GM21390 (cell line): ENCODE data around the gene COL26A1.
"Not testable (repeated sequence)": the region's sequence is repeated elsewhere in the genome, so short reads cannot be mapped to it uniquely, and the experiment has no call there.

Source experiments
- ATAC-seq: cut with Tn5 transposase; IDR thresholded peaks from one replicate; pipeline ENCODE4 v1.9.1; 2021; ENCODE audit not compliant: unreplicated experiment

Gene COL26A1

DNA sequence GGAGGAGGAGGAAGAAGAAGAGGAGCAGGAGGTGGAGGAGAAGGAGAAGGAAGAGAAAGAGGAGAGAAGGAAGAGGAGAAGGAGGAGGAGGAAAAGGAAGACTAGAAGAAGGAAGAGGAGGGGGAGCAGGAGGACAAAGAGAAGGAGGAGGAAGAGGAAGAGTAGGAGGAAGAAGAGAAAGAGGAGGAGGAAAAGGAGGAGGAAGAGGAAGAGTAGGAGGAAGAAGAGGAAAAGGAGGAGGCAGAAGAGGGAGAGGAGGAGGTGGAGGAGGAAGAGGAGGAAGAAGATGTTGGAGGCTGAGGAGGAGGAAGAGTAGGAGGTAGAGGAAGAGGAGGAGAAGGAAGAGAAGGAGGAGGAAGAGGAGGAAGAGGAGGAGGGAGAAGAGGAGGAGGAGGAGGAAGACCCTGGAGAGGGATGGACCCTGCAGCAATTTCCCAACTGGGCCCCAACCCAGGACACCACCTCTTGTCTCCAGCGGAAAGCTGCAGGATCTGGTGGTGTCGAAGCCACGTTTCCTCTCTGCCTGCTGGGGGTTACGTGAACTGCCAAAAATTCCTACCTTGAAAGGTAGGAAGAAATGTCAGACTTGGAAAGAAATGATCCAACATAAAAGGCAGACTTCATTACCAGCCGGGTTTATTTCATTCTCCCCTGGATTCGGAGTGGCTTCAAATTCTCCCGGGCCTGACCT lies 38.9 kb downstream of the COL26A1 start:
- no peak for ATAC-seq

DNA sequence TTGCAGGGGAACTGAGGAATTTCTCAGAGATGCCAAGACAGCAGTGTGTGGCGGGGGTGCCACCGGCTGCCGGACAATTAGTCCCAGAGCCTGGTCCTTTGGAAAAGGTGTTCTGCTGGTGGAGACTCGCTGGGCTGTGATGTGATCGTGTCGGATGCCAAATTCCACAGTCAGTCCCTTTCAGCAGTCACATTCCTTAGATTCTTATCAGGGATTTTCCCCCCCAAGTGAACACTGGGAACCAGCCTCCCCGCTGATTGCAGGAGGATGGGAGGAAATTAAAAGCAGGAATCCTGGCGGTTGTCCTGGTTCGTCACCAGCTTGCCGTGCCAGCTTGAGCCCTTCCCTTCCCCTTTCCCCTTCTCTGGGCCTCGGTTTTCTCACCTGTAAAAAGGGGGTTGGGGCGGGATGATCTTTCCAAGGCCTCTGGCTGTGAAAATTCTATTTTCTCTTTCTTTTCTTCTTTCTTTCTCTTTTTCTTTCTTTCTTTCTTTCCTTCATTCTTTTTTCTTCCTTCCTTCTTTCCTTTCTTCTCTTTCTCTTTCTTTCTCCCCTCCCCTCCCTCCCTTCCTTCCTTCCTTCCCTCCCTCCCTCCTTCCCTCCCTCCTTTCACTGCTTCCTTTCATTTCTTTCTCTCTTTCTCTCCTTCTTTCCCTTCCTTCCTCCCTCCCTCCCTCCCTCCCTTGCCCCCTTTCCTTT lies 39.6 kb downstream of the COL26A1 start:
- no peak for ATAC-seq

DNA sequence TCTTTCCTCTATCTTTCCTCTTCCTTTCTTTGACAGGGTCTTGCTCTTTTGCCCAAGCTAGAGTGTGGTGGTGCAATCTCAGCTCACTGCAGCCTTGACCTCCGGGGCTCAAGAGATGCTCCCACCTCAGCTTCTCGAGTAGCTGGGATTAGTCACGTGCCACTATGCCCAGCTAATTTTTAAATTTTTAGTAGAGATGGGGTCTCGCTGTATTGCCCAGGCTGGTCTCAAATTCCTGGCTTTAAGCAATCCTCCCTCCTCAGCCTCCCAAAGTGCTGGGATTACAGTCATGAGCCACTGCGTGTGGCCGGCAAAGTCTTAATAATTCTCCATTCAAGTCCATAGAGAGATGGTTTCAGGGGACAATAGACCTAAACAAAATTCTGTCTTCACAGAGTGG lies 40.2 kb downstream of the COL26A1 start:
- no peak for ATAC-seq

DNA sequence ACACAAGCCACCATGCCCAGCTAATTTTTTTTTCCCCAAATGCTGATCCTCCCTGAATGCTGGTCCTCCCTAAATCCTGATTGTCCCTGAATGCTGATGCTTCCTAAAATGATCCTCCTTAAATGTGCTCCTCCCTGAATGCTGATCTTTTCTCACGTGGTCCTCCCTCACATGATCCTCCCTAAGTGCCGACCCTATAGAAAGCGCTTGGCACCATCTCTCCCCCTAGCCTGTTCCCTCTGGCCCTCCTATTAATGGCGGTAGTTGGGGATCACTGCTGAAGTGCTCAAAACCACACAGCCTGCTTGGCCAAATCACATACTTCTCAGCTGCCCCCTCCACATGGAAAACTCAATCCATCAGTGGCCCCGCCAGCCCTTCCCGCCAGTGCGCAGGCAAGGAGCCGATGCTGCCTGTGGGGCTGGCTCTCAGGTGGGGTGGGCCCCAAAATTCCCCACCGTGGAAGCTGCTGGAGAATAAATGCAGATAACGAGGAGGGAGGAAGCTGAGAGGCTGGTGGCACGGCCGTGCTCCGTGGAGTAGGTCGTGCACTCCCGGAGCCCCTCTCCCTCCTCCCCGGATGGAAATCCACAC lies 42.9 kb downstream of the COL26A1 start:
- ATAC-seq, result no peak

DNA sequence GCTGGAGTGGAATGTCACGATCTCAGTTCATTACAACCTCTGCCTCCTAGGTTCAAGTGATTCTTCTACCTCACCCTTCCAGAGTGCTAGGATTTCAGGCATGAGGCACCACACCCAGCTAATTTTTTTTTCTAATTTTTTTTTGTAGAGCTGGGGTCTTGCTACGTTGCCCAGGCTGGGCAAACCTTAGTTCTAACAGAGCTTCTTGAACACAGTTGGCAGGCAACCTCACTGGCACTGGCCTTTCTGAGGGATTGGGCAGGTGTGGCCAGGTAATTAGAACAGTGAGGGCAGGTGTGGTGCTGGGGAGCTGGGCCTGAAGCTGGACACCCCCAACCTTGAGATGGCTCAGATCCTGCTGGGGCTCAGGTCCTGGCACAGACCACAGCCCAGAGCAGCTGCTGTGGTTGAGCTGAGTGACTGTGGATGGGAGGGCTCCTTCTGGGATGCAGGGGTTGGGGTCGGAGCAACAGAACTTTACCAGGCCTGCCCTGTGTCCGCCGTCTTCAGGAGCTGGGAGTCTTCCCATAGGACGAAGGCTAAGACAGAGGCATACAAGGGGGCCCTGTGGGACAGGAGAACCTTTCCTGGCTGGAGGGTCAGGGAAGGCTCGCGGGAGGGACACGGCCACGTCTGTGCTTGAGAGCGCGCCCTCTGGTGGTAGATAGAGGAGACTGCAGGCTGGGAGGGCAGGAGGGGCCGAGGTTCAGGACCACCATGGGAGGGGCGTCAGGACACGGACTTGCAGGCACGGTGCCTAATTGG lies 48.2 kb downstream of the COL26A1 start:
- ATAC-seq, result no peak

DNA sequence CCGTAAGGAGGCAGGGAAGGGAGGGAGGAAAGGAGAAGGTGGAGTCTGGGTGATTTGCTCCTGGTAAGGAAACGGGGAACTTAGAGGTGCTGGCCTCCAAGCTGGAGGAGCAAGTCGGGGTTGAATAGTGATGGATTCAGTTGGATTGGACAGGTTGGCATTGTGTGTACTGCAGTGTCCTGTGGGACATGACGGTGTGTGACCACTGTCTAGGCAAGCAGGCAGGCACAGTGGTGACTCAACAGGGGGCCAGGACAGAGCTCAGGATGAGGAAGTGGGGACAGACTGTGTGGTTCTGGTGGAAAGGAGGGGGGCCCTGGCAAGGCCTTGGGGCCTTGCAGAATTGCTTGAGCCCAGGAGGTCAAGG lies 48.8 kb downstream of the COL26A1 start:
- ATAC-seq, result no peak

DNA sequence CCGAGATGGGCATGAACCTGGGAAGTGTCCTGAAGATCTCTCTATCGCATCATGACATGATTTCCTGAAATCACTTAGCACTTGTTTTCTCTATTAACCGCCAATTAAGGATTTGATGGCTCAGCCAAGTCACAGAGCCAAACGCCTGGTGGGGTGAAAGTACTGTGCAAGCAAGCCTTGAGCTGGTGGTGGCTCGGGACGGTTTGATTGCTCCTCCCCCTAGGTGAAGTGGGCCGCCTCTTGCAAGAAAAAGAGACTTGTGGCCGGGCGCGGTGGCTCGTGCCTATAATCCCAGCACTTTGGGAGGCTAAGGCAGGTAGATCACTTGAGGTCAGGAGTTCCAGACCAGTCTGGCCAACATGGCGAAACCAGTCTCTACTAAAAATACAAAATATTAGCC lies 50.3 kb downstream of the COL26A1 start:
- no peak for ATAC-seq

DNA sequence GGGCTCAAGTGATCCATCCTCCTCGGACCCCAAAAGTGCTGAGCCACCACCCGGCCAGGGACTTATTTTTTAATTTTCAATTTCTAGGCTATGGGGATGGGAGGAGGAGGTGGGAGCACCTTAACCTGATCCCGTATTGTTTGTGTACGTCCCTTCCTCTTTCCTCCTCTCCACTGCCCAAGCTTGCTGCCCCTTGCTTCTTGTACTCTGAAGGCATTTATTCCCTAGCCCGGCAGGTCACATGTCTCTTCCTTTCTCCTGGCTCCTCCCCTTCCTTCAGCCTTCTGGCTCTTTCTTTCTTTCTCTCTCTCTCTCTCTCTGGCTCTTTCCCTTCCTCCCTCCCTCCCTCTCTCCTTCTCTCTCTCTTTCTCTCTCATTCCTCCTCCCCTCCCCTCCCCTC lies 56.0 kb downstream of the COL26A1 start:
- ATAC-seq, result no peak

DNA sequence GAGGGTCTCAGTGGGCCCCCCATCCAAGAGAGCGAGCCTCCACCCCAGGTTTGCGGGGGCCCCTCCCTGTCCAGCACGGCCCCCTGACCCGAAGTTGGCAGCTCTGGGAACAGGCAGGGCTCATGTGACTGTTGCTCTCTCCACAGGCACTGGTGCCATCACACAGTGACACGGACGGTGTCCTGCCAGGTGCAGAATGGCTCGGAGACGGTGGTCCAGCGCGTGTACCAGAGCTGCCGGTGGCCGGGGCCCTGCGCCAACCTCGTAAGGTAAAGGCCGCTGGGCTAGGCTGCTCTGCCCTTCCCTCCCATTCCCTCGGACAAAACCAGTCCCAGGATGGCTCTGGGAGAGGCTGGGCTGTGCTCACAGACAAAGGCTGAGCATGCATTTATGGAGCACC lies 57.2 kb downstream of the COL26A1 start:
- ATAC-seq, result no peak

DNA sequence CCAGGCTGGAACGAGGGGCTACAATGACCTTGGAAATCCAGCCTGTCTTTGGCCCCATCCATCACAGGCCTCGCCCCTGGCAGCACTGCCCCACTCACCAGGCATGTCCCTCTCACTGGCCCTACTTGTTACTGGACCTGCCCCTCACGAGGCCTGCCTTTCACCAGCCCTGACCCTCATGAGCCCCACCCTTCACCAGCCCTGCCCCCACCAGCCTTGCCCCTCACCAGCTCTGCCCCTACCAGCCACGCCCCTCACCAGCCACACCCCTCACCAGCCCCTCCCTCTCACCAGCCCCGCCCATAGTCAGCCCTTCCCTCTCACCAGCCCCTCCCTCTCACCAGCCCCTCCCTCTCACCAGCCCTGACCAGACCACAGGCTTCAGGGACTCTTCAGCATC lies 57.8 kb downstream of the COL26A1 start:
- ATAC-seq, result no peak

DNA sequence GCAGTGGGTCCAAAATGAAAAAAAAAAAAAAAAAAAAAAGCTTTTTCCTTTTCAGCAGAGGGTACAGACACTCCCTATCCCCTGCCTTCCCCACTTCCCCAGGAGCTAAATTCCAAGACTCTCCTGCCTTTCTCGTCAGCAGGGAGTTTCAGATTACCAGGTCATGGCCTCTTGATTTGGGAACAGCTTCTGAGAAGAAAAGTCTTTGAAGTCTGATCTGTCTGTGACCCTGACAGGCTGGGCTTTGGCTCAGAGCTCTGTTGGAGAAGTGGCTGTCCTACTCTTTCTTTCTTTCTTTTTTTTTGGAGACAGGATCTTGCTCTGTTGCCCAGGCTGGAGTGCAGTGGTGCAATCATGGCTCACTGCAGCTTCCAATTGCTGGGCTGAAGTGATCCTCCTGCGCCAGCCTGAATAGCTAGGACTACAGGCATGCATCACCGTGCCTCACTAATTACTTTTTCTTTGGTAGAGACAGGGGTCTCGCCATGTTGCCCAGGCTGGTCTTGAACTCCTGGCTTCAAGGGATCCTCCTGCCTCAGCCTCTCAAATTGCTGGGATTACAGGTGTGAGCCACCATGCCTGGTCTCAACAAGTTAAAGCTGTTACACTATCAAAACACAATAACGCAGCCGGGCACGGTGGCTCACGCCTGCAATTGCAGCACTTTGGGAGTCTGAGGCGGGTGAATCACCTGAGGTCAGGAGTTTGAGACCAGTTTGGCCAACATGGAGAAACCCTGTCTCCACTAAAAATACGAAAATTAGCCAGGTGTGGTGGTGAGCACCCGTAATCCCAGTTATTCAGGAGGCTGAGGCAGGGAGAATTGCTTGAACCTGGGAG lies 59.9 kb downstream of the COL26A1 start:
- ATAC-seq, result no peak

DNA sequence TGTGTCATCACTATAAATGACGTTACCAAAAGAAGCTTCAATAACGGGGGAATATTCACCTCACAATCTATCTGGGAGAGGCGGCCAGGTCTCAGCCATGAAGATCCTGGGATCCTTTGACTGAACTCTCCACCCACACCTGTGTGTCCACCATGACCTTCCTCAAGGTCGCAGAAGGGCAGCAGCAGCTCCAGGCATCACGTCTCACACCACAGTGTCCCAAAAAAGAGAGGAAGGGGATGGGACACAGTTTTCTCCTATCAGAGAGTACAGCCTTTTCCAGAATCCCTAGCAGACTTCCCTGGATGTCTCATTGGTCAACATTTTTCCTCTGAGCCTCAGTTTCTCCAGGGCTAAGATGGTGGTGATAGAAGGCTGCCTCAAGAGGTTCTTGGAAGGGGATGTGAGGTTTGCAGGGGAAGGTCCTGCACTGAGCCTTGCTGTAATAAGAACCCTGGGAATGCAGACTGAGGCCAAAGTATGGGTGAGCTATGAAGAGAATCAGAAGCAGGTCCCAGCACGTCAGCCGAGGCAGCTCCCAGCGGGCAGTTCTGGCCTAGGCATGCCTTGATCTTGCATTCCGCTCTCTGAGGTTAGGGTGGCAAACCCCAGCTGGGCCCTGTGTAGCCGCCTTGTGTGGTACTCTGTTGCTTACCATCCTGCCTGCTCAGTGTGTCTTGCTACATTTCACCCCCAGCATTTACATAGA lies 63.8 kb downstream of the COL26A1 start:
- no peak for ATAC-seq

DNA sequence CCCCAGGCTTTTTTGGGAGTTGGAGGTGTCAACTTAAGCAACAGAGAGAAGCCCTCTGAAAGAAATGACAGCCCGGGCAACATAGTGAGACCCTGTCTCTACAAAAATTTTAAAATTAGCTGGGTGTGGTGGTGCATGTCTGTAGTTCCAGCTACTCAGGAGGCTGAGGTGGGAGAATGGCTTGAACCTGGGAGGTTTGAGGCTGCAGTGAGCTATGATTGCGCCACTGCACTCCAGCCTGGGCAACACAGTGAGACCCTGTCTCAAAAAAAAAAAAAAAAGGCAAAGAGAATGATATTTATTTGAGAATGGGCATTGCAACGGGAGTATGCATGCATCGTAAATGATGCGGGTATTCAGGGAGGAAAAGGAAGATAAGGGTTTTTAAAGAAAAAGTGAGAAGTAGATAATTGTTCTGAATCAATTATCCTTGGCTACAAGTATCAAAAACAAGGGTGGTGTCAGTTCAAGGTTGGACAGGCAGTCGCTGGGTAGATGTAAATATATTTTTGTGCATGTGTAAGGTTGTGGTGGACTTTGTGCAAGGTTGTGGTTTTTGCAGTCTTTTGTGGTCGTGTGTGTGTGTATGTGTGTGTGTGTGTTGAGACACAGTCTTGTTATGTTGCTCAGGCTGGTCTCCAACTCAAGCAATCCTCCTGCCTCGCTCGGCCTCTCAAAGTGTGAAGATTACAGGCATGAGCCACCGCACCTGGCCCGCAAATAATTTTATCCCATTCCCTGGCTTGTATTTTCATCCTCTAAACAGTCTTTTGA lies 65.6 kb downstream of the COL26A1 start:
- ATAC-seq, result no peak

DNA sequence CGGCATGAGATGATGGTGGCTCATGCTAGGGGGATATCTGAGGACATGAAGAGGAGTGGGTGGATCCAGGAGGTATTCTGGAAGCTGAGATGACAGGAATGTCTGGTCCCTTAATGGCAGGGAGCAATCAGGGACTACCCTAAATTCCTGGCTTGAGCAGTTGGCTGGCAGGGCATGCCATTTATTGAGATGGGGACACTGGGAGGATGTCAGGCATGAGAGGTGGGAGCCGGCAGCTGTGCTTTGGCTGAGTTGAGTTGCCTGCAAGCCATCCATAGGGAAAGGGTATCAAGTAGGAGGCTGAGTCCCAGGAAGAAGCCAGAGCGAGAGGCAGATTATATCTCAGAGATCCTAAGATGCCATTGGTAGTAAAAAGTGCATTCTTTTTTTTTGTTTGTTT lies 69.6 kb downstream of the COL26A1 start:
- no peak for ATAC-seq

DNA sequence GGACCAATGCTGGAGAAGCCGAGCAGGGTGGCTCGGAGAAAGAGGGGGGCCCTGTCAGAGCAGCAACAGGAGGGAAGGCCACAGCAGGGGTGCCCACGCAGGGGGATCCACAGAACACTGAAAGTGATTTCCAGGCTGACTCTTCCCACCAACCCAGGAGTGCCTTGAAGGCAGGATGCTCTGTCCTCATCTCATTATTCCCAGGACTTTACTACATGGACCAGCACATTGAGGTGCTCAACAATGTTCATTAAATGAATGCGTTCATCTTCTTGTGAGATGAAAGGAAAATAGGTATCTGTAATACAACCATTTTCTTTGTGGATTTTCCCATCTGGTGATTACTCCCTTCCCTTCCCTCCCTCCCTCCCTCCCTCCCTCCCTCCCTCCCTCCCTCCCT lies 71.0 kb downstream of the COL26A1 start:
- no peak for ATAC-seq

DNA sequence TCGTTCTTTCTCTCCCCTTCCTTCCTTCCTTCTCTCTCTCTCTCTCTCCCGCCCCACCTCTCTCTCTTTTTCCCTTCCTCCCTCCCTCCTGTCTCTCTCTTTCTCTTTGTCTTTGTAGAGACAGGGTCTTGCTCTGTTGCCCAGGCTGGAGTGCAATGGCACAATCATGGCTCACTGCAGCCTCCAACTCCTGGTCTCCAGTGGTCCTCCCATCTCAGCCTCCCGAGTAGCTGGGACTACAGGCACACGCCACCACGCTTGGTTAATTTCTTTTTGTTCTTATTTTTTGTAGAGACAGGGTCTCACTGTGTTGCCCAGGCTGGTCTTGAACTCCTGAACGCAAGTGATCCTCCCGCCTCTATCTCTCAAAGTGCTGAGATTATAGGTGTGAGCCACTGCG lies 71.5 kb downstream of the COL26A1 start:
- not testable (repeated sequence) for ATAC-seq

DNA sequence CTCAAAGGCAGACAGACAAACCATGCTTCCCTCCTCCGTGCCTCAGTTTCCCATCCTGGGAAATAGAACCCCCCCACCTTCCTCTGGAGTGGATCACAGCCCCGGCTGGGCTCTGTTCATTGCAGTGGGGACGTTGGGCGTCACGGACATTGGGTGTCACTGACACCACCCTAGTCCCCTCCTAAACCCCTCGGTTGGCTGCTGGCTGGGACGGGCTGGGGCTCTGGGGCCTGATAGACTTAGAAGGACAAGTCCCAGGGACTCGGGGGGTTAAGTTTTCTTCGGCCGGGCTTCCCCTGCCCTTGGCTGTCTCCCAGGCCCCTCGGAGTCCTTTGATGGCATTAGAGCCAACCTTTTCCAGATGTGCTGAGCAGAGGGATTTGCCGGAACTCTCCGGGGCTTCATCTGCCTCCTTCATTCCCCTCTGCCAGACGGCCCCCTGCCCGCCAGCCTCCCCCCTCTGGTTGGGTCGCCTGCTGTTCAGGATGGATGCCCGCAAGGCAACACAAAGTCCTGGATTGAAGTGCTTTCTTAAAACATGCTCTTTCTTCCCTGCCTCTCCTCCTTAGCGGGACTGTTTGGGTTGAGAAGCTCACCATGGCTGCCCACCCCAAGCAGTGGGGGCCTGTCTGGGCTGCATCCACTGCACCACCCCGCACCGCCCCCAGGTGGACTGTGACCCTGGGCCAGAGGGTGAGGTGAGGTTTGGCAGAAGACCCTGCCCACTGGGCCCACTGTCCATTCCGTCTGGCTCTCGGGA lies 73.0 kb downstream of the COL26A1 start:
- ATAC-seq, result no peak

DNA sequence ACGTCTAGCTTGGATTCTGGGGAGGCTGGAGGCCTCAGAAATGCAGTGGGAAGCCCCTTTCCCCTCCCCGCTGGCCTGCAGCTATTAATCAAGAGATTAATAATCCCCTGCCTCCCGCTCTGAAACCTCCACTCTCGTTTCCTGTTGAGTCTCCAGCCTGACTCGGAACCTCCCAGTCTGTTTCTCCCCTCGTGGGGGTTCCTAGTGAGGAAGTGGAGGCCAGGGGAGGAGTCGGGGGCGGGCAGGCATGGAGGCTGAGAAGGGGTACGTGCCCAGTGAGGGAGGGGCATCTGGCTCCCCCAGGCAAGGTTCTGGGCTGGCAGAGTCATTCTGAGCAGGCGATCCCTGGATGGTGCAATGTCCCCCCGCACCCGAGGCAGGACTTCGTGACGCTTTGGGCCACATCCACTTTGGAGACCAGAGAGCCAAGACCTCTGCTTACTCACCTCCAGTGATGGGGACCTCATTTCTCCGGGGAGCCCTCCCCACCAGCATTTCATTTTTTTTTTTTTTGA lies 73.6 kb downstream of the COL26A1 start:
- no peak for ATAC-seq
